Activated T-cell treated with anti-CD3 and anti-CD28 coated beads, Interleukin-2, amount 50 U/mL, for 1 hour (primary cell): ENCODE data around the gene CFC1.
"Not testable (repeated sequence)": the region's sequence is repeated elsewhere in the genome, so short reads cannot be mapped to it uniquely, and the experiment has no call there.

ENCODE experiments used
- DNase-seq: peaks from one replicate; pipeline ENCODE4 v3.0.0-alpha.2; 2020

Gene CFC1

DNA sequence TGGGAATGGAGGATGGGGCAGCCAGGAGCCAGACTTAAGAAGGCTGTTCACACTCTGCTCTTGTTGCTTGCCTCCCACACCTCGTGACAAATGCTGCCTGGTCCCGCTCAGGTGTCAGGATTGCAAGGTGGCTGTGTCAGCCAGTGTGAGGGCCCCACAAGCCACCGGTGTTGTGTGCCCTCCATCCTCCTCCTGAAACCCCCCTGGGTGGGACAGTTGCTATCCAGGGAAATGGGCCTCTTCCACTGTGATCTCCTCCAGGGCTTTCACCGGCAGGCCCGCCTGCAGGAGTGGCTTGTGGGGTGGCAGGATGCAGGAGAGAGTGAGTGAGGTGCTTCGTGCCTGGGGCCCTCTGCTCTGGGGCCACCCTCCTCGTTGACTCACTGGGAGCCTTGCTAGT, 16.4 kb downstream of the CFC1 start:
- DNase-seq: not testable (repeated sequence)

DNA sequence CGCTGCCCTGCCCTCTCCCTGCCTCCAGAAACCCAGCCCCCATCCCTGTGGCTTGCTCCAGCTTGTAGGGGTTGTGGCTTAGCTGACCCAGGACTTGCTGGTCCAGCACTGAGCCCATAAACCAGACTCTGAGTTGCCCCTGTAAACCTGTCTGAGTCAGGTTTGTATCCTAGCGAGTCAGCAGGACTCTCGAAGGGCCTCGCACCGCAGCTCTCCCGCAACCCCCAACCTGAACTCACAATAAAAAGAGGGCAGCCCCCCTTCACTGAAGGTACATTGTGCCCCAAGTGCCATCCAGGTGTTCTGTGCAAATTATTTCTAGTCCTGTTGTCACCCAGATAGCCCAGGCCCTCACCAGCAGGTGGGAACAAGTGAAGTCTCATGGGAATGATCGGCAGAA, 17.9 kb downstream of the CFC1 start:
- DNase-seq: not testable (repeated sequence)

DNA sequence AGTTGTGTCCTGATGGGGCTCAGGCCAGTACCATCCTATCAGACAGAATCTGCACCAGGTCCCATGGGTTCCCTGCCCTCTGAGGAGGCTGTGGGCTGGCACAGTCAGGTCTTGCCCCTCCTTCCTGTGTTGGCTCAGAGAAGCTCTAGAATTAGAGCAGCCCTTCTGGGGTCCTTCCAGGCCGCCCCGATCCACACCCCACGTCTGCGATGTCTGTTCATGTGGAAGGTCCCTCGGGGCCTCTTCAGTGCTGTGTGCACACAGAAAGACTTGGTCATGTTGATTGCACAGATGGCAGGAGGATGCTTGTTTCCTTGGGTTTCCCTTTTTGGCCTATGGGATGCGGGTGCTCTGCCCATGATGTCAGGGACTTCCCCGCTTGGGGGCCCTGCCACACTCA, 20.3 kb downstream of the CFC1 start:
- DNase-seq: not testable (repeated sequence)

DNA sequence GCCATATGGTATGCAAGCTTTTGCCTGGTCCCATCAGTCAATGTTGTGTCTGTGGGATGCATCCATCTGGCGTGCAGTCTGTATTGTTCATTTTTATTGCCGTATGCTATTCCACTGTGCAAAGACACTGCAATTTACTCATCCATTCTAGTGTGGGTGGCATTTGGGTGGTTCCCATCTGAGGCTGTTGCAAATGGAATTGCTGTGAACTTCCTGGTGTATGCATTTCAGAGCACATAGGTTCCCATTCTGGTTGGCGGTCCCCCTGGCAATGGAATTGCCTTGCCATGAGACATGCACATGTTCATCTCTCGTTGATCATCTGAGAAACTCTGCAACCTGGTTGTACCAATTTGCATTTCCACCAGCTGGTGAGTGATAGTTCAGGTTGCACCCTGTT, 21.8 kb downstream of the CFC1 start:
- DNase-seq: not testable (repeated sequence)

DNA sequence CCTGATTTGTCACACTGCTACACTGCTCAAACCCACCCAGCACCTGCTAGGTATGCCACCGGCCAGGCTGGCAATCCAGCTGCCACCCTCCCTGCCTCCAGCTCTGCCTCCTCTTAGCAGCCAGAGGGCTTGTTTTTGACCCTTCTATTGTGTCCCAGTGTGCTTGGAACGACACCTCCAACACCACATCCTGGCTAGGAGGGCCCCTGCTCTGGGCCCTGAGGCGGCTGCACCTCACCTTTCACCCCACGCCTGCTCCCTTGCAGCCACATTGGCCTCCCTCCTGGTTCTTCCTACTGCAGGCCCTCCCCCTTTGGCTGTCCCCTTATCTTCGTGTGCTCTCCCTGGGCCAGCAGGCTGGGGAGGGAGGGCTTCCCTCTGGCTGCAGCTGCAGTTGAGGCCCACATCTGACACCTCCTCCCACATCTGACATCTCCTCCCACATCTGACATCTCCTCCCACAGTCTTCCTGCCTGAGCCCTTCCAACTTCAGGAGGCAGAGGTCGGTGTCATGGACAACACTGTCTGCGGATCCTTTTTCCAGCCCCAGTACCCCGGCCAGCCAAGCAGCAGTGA, 23.1 kb downstream of the CFC1 start:
- not testable (repeated sequence) for DNase-seq

DNA sequence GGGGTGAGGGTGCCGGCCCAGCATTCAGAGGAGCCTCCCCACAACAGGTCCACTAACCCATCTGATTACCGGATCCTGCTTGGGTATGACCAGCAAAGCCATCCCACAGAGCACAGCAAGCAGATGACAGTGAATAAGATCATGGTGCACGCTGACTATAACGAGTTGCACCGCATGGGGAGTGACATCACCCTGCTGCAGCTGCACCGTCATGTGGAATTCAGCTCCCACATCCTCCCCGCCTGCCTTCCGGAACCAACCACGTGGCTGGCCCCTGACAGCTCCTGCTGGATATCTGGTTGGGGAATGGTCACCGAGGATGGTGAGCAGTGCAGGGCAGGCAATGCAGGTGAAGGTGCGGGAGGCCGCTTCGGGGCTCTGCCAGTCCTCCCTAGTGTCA, 25.1 kb downstream of the CFC1 start:
- DNase-seq: not testable (repeated sequence)

DNA sequence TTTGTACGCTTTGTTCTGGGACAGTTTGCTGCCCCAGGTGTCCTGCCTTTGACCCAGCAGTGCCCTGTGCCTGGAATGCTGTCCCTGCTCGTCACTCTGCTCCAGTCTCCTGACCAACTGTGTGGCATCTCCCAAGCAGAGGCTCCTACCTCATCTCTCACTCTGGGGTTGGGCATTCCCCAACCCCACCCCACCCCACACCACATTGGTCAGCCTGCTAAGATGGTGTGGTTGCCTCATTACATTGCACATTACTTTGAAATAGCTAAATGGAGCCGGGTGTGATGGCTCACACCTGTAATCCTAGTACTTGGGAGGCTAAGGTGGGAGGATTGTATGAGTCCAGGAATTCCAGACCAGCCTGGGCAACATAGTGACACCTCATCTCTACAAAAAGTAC, 27.4 kb downstream of the CFC1 start:
- not testable (repeated sequence) for DNase-seq

DNA sequence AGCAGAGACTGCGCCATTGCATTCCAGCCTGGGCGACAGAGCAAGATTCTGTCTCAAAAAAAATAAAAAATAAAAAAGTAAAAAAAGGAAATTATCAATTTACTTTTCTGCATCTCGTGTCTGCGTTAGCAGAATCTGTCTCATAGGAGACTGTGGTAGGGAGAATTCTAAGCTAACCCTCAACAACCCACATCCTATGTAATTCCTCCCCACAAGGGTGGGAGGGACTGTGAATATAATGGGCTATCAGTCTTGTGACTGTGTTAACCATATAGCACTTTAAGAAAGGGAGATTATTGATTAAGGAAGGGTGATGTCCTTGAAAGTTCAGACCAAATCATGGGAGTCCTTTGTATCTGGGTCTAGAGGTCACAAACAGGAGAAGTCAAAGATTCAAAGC, 33.2 kb downstream of the CFC1 start:
- not testable (repeated sequence) for DNase-seq

DNA sequence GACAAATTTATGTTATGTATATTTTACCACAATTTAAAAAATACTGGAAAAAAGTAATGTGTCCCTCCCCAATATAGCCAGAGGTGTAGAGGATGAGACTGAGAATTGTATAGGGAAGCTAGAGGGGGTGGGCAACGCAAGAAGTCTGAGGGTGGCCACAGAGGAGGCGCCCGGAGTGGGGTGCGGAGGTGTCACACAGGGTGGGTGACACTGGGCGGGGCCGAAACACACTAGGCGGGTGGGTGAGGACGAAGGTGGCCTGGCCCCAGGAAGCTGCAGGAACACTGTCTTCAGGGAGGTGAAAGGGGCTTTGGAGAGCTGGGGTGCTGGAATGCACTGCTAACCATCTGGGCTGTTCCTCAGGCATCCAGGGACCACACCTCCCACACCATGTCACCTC, 42.9 kb downstream of the CFC1 start:
- DNase-seq: not testable (repeated sequence)

DNA sequence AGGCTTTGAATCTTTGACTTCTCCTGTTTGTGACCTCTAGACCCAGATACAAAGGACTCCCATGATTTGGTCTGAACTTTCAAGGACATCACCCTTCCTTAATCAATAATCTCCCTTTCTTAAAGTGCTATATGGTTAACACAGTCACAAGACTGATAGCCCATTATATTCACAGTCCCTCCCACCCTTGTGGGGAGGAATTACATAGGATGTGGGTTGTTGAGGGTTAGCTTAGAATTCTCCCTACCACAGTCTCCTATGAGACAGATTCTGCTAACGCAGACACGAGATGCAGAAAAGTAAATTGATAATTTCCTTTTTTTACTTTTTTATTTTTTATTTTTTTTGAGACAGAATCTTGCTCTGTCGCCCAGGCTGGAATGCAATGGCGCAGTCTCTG, 45.2 kb downstream of the CFC1 start:
- not testable (repeated sequence) for DNase-seq

DNA sequence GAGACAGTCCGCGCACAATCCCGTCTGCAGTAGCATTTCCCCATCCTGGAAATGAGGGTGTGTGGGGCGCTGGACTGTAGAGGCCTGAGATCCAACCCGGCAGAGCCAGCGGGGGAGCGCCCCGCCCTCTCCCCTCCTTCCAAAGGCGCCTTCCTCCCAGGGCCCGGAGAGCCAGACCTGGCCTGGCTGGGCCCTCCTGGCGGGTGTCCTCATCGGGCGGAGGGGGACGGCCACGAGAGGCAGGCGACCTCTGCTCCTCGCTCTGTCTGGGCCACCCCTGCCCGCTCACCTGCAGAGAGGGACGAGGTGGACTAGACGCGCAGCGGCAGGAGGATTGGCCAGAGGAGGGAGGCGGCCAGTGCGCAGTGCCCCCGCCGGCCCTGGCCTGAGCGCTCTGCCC, 49.9 kb downstream of the CFC1 start:
- not testable (repeated sequence) for DNase-seq

DNA sequence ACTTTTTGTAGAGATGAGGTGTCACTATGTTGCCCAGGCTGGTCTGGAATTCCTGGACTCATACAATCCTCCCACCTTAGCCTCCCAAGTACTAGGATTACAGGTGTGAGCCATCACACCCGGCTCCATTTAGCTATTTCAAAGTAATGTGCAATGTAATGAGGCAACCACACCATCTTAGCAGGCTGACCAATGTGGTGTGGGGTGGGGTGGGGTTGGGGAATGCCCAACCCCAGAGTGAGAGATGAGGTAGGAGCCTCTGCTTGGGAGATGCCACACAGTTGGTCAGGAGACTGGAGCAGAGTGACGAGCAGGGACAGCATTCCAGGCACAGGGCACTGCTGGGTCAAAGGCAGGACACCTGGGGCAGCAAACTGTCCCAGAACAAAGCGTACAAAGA, 51.0 kb downstream of the CFC1 start:
- DNase-seq: not testable (repeated sequence)

DNA sequence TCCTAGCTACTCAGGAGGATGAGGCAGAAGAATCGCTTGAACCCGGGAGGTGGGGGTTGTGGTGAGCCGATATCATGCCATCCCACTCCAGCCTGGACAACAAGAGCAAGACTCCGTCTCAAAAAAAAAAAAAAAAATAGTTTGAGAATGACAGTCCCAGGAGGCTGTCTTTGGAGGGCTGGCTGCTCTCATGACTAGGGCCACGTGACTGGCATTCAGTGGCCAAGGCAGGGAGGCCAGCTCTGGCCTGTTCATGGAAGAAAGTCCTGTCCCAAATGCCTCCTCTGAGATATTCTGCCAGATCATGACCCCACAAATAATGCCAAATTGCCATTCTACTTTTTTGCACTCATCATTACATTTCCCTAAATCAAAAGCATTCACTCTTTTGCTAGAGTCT, 54.4 kb downstream of the CFC1 start:
- not testable (repeated sequence) for DNase-seq

DNA sequence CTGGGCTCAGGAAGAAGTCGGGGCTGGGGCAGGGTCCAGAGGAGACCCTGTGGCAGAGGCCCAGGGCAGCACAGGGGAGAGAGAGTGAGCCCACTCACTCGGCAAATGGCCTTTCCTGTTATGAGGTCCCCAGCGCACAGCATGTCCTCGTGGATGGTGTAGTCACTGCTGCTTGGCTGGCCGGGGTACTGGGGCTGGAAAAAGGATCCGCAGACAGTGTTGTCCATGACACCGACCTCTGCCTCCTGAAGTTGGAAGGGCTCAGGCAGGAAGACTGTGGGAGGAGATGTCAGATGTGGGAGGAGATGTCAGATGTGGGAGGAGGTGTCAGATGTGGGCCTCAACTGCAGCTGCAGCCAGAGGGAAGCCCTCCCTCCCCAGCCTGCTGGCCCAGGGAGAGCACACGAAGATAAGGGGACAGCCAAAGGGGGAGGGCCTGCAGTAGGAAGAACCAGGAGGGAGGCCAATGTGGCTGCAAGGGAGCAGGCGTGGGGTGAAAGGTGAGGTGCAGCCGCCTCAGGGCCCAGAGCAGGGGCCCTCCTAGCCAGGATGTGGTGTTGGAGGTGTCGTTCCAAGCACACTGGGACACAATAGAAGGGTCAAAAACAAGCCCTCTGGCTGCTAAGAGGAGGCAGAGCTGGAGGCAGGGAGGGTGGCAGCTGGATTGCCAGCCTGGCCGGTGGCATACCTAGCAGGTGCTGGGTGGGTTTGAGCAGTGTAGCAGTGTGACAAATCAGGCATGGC, 55.4 kb downstream of the CFC1 start:
- DNase-seq: not testable (repeated sequence)

DNA sequence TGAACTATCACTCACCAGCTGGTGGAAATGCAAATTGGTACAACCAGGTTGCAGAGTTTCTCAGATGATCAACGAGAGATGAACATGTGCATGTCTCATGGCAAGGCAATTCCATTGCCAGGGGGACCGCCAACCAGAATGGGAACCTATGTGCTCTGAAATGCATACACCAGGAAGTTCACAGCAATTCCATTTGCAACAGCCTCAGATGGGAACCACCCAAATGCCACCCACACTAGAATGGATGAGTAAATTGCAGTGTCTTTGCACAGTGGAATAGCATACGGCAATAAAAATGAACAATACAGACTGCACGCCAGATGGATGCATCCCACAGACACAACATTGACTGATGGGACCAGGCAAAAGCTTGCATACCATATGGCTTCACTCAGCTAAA, 56.6 kb downstream of the CFC1 start:
- DNase-seq: not testable (repeated sequence)
